Nephron progenitor cell (in vitro differentiated cells): ENCODE results near the gene TXK.

Experiments used
- DNase-seq: peaks from one replicate; pipeline ENCODE4 v3.0.0; 2021
- H3K27ac Mint-ChIP-seq: 2 replicates; pipeline ENCODE4 v1.8.0; 2021; ENCODE audit warnings: mild to moderate bottlenecking, moderate library complexity, mixed read lengths
- H3K27me3 Mint-ChIP-seq: 2 replicates; pipeline ENCODE4 v1.8.0; 2021; ENCODE audit warnings: mild to moderate bottlenecking, low read depth, mixed read lengths; ENCODE audit not compliant: poor library complexity
- H3K36me3 Mint-ChIP-seq: 2 replicates; pipeline ENCODE4 v1.8.0; 2021; ENCODE audit warnings: low read depth, mixed read lengths
- H3K4me1 Mint-ChIP-seq: 2 replicates; pipeline ENCODE4 v1.8.0; 2021; ENCODE audit warnings: mixed read lengths
- H3K4me3 Mint-ChIP-seq: 2 replicates; pipeline ENCODE4 v1.8.0; 2021; ENCODE audit warnings: mild to moderate bottlenecking, moderate library complexity, mixed read lengths
- H3K9me3 Mint-ChIP-seq: 2 replicates; pipeline ENCODE4 v1.8.0; 2021; ENCODE audit warnings: mild to moderate bottlenecking, moderate library complexity, mixed read lengths
- CTCF ChIP-seq: fragments of 200-600 bp; sonication (generic); IDR thresholded peaks from 2 replicates; pipeline ENCODE4 v1.5.0; 2021; ENCODE audit warnings: antibody characterized with exemption

TXK gene

GRCh38 chr4:48032721-48033120 is 101.3 kb downstream of the TXK start:
- DNase-seq: no peak
- Mint-ChIP-seq H3K9me3 (no peaks in the 10 kb centered on the region), H3K4me3 (no peak overlapping the region), H3K27me3 (no peaks in the 10 kb centered on the region), H3K36me3 (no peaks in the 10 kb centered on the region), H3K27ac (no peak overlapping the region), H3K4me1 (no peaks in the 10 kb centered on the region)
- no peak for TF ChIP-seq CTCF

GRCh38 chr4:48031802-48032525 is 102.1 kb downstream of the TXK start:
- no peak for TF ChIP-seq CTCF
- H3K4me3 Mint-ChIP-seq: no peak overlapping the region
- no peak overlapping the region for H3K27ac Mint-ChIP-seq
- no peaks in the 10 kb centered on the region for H3K36me3 Mint-ChIP-seq
- no peaks in the 10 kb centered on the region for H3K4me1 Mint-ChIP-seq
- no peak for DNase-seq
- no peaks in the 10 kb centered on the region for H3K27me3 Mint-ChIP-seq
- H3K9me3 Mint-ChIP-seq: no peaks in the 10 kb centered on the region

- Mint-ChIP-seq H3K4me3 (no peak overlapping the region), H3K27ac (no peak overlapping the region), H3K36me3 (no peaks in the 10 kb centered on the region), H3K9me3 (no peaks in the 10 kb centered on the region), H3K27me3 (no peaks in the 10 kb centered on the region), H3K4me1 (no peaks in the 10 kb centered on the region)
- DNase-seq: no peak
- TF ChIP-seq CTCF: no peak
These were observed 103.6 kb downstream of the TXK start for GRCh38 chr4:48030470-48030869.

GRCh38 chr4:48028696-48029095 is 105.4 kb downstream of the TXK start:
- Mint-ChIP-seq H3K4me3 (no peak overlapping the region), H3K27me3 (no peaks in the 10 kb centered on the region), H3K4me1 (peaks cover 5% of the 10 kb centered on the region), H3K9me3 (no peaks in the 10 kb centered on the region), H3K36me3 (no peaks in the 10 kb centered on the region), H3K27ac (no peak overlapping the region)
- TF ChIP-seq CTCF: no peak
- DNase-seq: no peak

GRCh38 chr4:48027653-48028052 is 106.4 kb downstream of the TXK start:
- no peak for DNase-seq
- no peak for TF ChIP-seq CTCF
- peaks cover 5% of the 10 kb centered on the region for H3K4me1 Mint-ChIP-seq
- no peaks in the 10 kb centered on the region for H3K36me3 Mint-ChIP-seq
- H3K27ac Mint-ChIP-seq: no peak overlapping the region
- H3K27me3 Mint-ChIP-seq: no peaks in the 10 kb centered on the region
- no peak overlapping the region for H3K4me3 Mint-ChIP-seq
- no peaks in the 10 kb centered on the region for H3K9me3 Mint-ChIP-seq

- peak overlapping the region; percentile 23 for H3K27ac Mint-ChIP-seq
- DNase-seq: no peak
- no peak for TF ChIP-seq CTCF
- peaks cover 7% of the 10 kb centered on the region for H3K27me3 Mint-ChIP-seq
- H3K36me3 Mint-ChIP-seq: no peaks in the 10 kb centered on the region
- no peaks in the 10 kb centered on the region for H3K9me3 Mint-ChIP-seq
- H3K4me3 Mint-ChIP-seq: no peak overlapping the region
- H3K4me1 Mint-ChIP-seq: peaks cover 5% of the 10 kb centered on the region
These were observed 109.0 kb downstream of the TXK start for GRCh38 chr4:48025005-48025404.
